MCF 10A (cell line): ENCODE results near the gene GALNT13. TPM values are rescaled to one million over a fixed set of nuclear protein-coding genes. Genes with fewer than 3 reads are reported as not detected.

Source experiments
- BruUV-seq: library from RNA; stranded (reverse); fragments of 400-500 nt; replicated peaks from 2 replicates; lab custom pipeline; 2021; lab: Mats Ljungman, UMichigan
- CTCF ChIA-PET: fragments of 300-600 bp; sonication (Branson Sonifier 250); formaldehyde crosslinking; extraction: SDS; loops from one replicate; lab custom pipeline; 2021; ENCODE audit warnings: antibody characterized with exemption, inconsistent platforms; lab: Yijun Ruan, JAX
- POLR2A ChIA-PET: fragments of 300-600, 350-650 bp; sonication (Branson Sonifier 250); formaldehyde crosslinking; extraction: SDS; loops from one replicate; lab custom pipeline; 2020; ENCODE audit warnings: antibody characterized with exemption, inconsistent platforms; lab: Yijun Ruan, JAX
- DNase-seq: peaks from one replicate; pipeline ENCODE4 v3.0.0-alpha.2; 2018; ENCODE audit not compliant: unreplicated experiment
- H3K27ac Mint-ChIP-seq: one replicate; pipeline ENCODE4 v1.8.0; 2022; ENCODE audit warnings: mild to moderate bottlenecking, low read depth, mixed read lengths; ENCODE audit not compliant: unreplicated experiment
- H3K27me3 Mint-ChIP-seq: one replicate; pipeline ENCODE4 v1.8.0; 2022; ENCODE audit warnings: mixed read lengths; ENCODE audit not compliant: insufficient read depth, unreplicated experiment
- H3K36me3 Mint-ChIP-seq: one replicate; pipeline ENCODE4 v1.8.0; 2022; ENCODE audit warnings: mild to moderate bottlenecking, moderate library complexity, mixed read lengths; ENCODE audit not compliant: insufficient read depth, unreplicated experiment
- H3K4me1 Mint-ChIP-seq: one replicate; pipeline ENCODE4 v1.8.0; 2022; ENCODE audit warnings: mixed read lengths; ENCODE audit not compliant: insufficient read depth, unreplicated experiment
- H3K4me3 Mint-ChIP-seq: one replicate; pipeline ENCODE4 v1.8.0; 2022; ENCODE audit warnings: mild to moderate bottlenecking, moderate library complexity, mixed read lengths; ENCODE audit not compliant: unreplicated experiment
- H3K9me3 Mint-ChIP-seq: one replicate; pipeline ENCODE4 v1.8.0; 2022; ENCODE audit warnings: mixed read lengths; ENCODE audit not compliant: unreplicated experiment
- intact Hi-C: fragments of 100-400 bp; cut with micrococcal nuclease; formaldehyde crosslinking; loops from 2 replicates; pipeline ENCODE4 v1.14.1; 2022
- total RNA-seq: library from RNA; stranded (reverse); gene quantifications from 2 replicates; pipeline ENCODE4 v1.2.3, GENCODE V29; 2022
- TF ChIP-seq, protein P1 (sequence below): fragments of 200-600 bp; IDR thresholded peaks from one replicate; pipeline ENCODE4 v1.8.0; 2022; ENCODE audit warnings: antibody characterized with exemption, mild to moderate bottlenecking; ENCODE audit not compliant: unreplicated experiment

The GALNT13 gene
- total RNA-seq, 1 experiment from 2014 or later = 0.54 TPM

GRCh38 chr2:154291927-154292326, 420.2 kb downstream of the GALNT13 start:
- TF ChIP-seq, protein P1, sequence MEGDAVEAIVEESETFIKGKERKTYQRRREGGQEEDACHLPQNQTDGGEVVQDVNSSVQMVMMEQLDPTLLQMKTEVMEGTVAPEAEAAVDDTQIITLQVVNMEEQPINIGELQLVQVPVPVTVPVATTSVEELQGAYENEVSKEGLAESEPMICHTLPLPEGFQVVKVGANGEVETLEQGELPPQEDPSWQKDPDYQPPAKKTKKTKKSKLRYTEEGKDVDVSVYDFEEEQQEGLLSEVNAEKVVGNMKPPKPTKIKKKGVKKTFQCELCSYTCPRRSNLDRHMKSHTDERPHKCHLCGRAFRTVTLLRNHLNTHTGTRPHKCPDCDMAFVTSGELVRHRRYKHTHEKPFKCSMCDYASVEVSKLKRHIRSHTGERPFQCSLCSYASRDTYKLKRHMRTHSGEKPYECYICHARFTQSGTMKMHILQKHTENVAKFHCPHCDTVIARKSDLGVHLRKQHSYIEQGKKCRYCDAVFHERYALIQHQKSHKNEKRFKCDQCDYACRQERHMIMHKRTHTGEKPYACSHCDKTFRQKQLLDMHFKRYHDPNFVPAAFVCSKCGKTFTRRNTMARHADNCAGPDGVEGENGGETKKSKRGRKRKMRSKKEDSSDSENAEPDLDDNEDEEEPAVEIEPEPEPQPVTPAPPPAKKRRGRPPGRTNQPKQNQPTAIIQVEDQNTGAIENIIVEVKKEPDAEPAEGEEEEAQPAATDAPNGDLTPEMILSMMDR = no peak
- POLR2A ChIA-PET = interaction anchor here (0.5 kb wide), 1 partner anchor 29 kb away, joined by 3 read pairs; no protein-coding TSS in a partner anchor
- Mint-ChIP-seq H3K27me3 (no peaks in the 10 kb centered on the region), H3K4me1 (no peaks in the 10 kb centered on the region), H3K27ac (no peak overlapping the region), H3K9me3 (no peaks in the 10 kb centered on the region), H3K36me3 (no peaks in the 10 kb centered on the region), H3K4me3 (no peak overlapping the region)
- no peak for DNase-seq
- CTCF ChIA-PET = interaction anchor here (0.7 kb wide), 1 partner anchor 44 kb away, joined by 4 read pairs; no protein-coding TSS in a partner anchor
- intact Hi-C loops = no loop called here
- no TSS peak for BruUV-seq

DNA sequence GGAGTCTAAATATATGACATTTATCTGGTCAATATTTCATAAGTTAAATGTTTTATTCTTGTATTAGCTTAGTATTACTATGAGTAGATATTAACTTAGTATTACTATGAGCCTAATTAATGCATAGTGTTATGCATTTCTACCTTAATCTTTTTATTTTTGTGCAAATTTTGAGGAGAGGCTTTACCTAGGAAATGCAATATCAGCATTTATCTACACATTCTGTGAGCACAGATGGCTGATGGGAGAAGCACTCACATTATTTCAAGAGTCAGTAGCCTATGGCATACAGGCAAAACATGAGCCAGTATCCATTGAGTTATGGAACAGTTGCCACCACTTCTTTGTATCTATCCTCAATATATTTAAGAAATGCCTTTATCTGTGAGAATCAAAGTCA, 422.1 kb downstream of the GALNT13 start:
- peaks cover under 1% of the 10 kb centered on the region for H3K9me3 Mint-ChIP-seq
- no peak overlapping the region for H3K4me3 Mint-ChIP-seq
- no peaks in the 10 kb centered on the region for H3K27me3 Mint-ChIP-seq
- intact Hi-C loops = no loop called here
- BruUV-seq = no TSS peak
- H3K36me3 Mint-ChIP-seq = no peaks in the 10 kb centered on the region
- TF ChIP-seq, protein P1 = no peak
- no peak overlapping the region for H3K27ac Mint-ChIP-seq
- no peaks in the 10 kb centered on the region for H3K4me1 Mint-ChIP-seq
- POLR2A ChIA-PET = no interaction called here
- CTCF ChIA-PET = no interaction called here
- DNase-seq = no peak

- Mint-ChIP-seq H3K27me3 (peaks cover 10% of the 10 kb centered on the region), H3K4me3 (no peak overlapping the region), H3K27ac (no peak overlapping the region), H3K36me3 (no peaks in the 10 kb centered on the region), H3K9me3 (peaks cover 7% of the 10 kb centered on the region), H3K4me1 (no peaks in the 10 kb centered on the region)
- ChIA-PET POLR2A (no interaction called here), CTCF (no interaction called here)
- no peak for DNase-seq
- TF ChIP-seq, protein P1 = no peak
- no TSS peak for BruUV-seq
- intact Hi-C loops = no loop called here
Observed at GRCh38 chr2:154306266-154306970, 434.7 kb downstream of the GALNT13 start.

DNA sequence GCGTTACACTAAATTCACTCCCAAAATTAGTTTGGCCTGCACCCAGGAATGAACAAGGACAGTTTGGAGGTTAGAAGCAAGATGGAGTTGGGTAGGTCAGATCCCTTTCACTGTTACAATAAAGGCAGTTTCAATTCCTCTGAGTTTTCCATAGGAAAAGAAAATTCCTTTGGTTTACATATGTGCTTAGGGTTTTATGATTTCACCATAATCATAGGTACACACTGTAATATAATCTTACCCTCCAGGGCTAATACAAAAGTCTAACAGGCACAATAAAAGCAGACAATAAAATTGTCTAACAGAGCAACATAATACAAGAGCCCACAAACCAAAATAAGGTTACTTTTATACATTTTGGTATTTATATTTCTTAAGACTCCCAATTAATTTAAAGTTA, 435.3 kb downstream of the GALNT13 start:
- DNase-seq = no peak
- H3K4me3 Mint-ChIP-seq = no peak overlapping the region
- no peaks in the 10 kb centered on the region for H3K36me3 Mint-ChIP-seq

More for the DNA sequence above, 435.3 kb downstream of the GALNT13 start:
- Mint-ChIP-seq H3K4me1 (no peaks in the 10 kb centered on the region), H3K9me3 (peaks cover 7% of the 10 kb centered on the region), H3K27ac (no peak overlapping the region), H3K27me3 (peaks cover 10% of the 10 kb centered on the region)
- TF ChIP-seq, protein P1 = no peak
- intact Hi-C loops = no loop called here
- POLR2A ChIA-PET = no interaction called here
- BruUV-seq = no TSS peak
- CTCF ChIA-PET = no interaction called here
